Stimulated activated CD4-positive, alpha-beta T cell treated with anti-CD3 and anti-CD28 coated beads, Interleukin-4, amount 100 ng/mL, for 1 hour (primary cell): ENCODE results near the gene METAP1.
A peak's percentile ranks its signal among the peaks of the same experiment; 100 is the strongest.
"Not testable (repeated sequence)": the region's sequence is repeated elsewhere in the genome, so short reads cannot be mapped to it uniquely, and the experiment has no call there.

Experiments used
- DNase-seq: peaks from one replicate; pipeline ENCODE4 v3.0.0-alpha.2; 2020

METAP1 gene

DNA sequence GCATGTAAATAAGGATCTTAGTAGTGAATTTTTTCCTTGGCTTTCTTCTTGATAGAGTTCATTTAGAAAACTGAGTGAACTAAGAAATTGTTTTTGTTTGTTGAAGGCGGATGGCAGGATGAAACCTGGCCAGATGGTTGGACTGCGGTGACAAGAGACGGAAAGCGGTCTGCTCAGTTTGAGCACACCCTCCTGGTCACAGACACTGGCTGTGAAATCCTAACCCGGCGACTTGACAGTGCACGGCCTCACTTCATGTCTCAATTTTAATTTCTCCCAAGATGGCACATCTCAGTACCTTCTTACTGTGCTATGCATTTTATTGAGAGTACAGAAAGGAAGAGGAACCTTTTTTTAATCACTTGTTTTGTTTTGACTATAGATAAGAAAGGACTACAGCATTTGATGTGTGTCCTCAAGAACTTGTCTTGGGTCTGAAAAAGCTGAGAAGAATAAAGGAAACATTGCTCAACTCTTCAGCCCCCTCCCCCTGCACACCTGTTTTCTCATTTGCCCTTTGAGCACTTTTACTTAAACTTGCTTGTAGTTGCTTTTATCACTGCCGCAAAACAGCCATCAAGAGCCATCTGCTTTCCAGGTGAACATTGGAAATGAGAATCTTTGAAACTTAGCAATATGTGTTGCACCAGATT is 65.7 kb downstream of the METAP1 start:
- DNase-seq = no peak

DNA sequence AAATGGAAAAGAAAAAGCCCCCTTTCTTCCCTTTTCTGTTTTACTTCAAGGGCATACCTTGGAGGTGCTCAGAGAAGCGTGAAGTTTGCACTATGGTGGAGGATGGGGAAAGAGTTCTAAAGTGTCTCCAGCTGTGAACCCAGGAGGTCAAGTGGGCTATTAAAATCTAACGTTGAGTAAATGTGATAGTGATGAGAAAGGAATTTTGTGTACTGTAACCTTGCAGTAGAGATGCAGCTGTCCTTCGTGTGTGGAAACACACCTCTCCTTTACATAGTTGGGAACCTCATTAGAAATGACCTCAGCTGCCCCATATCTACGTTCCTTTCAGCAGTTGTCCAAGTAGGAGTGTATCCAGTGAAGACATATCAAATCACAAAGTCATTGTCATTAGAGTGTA is 66.6 kb downstream of the METAP1 start:
- no peak for DNase-seq

DNA sequence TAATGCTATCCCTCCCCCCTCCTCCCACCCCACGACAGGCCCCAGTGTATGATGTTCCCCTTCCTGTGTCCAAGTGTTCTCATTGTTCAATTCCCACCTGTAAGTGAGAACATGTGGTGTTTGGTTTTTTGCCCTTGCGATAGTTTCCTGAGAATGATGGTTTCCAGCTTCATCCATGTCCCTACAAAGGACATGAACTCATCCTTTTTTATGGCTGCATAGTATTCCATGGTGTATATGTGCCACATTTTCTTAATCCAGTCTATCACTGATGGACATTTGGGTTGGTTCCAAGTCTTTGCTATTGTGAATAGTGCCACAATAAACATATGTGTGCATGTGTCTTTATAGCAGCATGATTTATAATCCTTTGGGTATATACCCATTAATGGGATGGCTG is 70.0 kb downstream of the METAP1 start:
- DNase-seq = not testable (repeated sequence)

DNA sequence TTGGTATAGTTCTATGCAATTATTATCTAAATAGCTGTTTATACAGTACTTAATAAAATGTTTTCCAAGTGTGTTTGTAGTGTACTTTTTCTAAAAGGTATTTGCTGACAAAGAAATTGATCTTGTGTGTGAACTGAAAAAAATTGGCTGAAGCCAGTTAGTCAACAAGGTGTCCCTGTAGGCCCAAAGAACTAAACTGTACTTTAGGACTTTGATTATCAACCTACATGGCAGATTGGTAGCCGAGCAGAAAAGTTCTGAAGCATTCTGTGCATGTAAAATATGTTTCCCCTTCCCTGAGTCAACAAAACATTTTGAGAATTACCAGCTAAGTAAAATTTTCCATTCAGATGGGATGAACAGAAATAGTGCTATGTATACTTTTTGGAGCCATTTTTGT is 72.1 kb downstream of the METAP1 start:
- DNase-seq = no peak

DNA sequence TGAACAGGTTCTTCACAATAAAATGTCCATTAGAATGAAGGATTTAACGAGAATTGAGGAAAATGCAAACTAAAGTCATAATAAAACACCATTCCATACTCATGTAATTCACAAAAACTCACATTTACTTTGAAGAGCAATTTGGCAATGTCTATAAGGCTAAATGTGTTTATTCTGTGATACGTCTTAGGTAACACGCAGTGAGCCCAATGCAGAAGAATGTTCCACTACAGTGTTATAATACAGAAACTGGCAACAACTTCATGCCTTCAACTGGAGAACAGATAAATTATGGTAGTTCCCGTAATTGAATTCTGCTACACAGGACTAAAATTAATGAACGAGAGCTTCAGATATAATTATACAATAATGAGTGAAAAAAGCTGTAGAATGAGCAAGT is 75.6 kb downstream of the METAP1 start:
- no peak for DNase-seq

DNA sequence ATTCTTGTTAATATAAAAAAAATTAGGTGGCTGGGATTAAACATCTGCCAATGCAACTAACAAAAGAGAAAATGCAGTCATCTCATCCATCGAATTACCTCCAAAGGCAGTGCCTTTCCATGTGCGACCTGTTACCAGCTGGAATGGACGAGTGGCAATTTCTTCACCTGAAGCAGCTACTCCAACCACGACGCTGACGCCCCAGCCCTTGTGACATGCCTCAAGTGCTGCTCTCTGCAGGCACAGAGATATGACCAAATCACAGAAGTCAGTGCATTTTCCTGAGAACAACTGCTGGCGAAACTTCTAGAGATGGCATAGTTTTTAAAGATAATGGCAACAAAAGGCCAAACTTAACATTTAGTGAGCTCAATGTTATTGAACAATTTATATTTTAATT is 79.3 kb downstream of the METAP1 start:
- no peak for DNase-seq

DNA sequence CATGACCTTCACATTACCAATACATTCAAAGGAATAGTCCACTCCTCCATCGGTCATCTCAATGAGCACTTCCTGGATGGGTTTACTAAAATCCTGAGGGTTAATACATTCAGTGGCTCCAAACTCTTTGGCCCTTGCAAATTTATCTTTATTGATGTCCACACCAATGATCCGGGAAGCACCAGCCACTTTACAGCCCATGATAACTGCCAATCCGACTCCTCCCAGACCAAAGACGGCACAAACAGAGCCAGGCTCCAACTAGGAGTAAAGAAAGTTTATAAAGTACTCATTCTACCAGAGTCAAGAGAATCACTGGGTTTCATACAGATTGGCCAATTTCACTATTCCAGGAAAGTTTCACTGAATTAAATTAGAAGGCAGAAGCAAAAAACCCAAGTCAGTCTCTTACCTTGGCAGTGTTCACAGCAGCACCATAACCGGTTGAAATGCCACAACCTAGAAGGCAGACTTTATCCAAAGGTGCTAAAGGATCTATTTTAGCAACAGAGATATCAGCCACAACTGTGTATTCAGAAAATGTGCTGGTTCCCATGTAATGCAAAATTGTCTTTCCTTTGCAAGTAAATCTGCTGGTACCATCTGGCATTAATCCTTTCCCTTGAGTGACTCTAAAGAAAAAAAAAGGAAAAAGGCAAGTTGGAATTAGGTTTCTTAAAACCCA is 80.9 kb downstream of the METAP1 start:
- DNase-seq = no peak

DNA sequence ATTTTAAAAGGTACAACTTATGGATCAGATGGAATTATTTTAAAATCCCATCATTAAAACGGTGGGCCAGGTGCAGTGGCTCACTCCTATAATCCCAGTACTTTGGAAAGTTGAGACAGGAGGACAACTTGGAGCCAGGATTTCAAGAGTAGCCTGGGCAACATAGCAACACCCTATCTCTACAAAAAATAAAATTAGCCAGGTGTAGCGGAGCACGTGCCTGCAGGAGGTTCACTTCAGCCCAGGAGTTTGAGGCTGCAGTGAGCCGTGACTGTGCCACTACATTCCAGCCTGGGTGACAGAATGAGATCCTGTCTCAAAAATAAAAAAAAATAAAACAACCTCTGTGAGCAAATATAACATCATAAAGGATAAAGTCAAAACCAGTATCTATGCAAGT is 81.7 kb downstream of the METAP1 start:
- no peak for DNase-seq

DNA sequence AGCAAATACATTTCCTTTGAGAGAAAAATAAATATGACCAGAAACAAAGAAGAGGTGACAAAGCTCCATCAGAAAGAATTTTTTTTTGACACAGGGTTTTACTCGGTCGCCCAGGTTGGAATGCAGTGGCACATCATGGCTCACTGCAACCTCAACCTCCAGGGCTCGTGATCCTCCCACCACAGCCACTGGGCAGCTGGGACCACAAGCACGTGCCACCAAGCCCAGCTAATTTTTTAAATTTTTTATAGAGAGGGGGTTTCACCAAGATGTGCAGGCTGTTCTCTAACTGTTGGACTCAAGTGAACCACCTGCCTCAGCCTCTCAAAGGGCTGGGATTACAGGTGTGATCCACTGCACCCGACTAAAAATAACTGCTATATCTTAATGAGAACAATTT is 82.8 kb downstream of the METAP1 start:
- DNase-seq = no peak

DNA sequence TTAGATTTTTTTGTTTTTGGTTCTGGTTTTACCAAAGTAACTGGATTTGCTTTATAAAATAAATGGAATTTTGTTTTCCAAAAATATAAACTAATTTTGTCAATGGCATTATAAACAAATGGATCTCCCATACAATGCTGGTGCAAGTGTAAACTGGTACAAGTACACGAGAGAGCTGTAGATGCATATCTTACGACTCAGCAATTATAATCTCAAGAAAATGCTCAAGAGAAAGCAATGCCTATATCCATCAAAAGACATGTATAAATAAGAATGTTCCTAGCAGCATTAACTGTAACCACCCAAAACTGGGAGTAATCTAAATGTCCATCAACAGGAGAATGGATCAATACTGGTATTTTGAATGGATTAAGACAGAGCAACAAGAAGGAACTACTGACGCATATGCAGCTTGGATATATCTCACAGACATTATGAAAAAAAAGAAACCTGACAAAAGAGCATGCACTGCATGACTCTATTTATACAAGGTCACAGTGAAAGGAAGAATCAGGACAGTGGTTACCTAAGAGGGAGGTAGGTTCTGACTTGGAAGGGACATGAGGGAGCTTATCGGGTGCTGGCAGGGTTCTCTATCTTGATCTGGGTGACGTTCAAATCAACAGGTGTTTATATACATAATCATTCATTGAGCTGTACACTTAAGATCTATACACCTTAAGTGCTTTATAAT is 83.6 kb downstream of the METAP1 start:
- no peak for DNase-seq

DNA sequence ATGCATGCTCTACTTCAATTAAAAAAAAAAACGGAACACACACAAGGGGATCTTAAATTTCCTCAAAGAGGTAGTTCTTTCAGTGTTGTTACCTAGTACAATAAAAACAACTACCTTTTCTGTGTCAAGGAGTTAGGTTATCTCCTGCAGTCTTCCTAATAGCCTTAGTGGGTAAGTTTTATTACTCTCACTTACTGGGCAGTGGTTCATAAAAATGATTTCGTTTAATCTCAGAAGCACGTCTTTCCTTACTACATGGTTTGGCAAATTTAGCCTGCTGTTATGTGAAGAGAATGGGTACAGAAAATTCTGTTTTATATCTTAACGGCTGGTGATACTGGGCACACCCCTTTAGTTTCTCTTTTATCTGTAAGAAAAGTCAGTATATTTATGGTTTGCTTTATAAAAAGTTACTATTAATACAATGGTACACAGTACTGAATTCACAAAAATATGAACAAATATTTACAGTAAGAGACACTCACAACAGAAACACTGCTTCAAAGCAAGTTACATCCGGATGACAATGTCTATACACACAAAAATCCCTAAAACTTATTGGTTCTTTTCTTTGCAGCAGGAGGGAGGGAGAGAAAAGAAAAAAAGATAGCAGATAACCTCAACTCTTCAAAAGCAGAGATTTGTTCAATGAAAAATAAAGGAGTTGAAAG is 84.2 kb downstream of the METAP1 start:
- no peak for DNase-seq

DNA sequence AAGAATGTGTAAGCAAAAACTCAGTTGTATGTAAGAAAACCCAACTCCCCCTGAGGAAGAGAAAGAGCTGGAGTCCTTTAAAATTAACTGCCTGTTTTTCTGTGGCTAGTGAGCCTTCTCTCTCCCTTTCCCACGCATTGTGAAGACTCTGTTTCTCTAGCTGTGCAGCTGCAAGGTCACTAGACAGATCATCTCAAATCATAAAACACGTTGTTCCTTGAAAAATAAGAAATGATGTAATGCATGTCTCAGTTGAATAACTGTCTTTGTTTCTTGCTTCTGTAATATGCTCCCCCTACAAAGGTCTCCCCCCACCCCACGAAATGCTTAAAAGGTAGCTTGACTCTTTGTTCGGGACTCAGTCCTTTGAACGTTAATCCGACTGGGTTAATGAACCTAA is 85.3 kb downstream of the METAP1 start:
- DNase-seq = not testable (repeated sequence)

DNA sequence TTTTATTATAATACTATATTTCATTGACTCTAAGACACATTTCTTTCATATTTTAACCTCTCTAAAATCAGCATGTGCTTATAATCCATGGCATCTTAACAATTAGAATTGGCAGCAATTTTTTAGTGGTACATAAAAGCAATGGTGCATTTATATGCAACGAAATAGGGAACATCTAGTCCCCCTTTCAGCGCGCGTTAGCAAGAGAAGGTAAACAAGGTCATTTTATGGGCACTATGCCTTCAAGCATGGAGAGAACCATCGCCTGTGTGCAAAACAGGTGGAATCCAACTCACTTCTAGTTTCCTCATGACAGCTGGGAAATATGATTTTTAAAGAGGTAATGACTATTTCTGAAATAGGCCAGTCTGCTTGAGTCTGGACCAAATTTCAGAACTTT is 86.7 kb downstream of the METAP1 start:
- no peak for DNase-seq

DNA sequence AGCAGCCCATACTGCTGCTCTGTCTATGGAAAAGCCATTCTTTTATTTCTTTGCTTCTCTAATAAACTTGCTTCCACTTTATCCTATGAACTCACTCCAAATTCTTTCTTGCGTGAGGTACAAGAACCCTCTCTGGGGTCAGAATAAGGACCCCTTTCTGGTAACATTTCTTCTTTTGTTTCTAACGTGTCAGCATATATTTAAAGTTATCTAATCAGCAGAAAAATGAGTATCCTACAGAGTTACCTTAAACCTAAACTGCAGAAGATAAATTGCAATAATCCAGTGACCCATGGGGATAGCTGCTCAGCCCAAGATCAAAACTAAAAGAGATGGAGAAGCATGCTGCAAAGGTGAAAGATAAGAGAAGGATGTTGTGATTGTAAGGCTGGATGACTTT is 89.1 kb downstream of the METAP1 start:
- DNase-seq = no peak

DNA sequence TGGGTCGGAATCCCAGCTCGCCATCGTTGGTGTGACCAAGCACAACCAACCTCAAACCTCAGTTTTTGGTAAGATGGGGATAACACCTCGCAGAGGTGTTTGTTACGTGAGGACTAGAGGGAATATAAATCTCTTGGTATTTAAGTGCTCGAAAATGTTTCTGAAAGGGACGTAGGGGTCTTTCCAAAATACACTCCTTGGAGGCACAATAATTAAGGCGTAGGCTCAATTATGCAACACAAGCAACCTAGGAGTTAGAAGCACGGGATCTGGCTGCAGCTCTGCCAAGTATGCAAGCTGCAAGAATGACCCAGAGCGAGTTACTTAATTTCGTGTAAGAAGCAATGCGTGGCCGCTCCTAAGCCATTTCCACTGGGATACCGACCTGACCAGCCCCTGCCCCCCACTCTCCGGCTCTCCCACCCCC is 92.5 kb downstream of the METAP1 start:
- no peak for DNase-seq

DNA sequence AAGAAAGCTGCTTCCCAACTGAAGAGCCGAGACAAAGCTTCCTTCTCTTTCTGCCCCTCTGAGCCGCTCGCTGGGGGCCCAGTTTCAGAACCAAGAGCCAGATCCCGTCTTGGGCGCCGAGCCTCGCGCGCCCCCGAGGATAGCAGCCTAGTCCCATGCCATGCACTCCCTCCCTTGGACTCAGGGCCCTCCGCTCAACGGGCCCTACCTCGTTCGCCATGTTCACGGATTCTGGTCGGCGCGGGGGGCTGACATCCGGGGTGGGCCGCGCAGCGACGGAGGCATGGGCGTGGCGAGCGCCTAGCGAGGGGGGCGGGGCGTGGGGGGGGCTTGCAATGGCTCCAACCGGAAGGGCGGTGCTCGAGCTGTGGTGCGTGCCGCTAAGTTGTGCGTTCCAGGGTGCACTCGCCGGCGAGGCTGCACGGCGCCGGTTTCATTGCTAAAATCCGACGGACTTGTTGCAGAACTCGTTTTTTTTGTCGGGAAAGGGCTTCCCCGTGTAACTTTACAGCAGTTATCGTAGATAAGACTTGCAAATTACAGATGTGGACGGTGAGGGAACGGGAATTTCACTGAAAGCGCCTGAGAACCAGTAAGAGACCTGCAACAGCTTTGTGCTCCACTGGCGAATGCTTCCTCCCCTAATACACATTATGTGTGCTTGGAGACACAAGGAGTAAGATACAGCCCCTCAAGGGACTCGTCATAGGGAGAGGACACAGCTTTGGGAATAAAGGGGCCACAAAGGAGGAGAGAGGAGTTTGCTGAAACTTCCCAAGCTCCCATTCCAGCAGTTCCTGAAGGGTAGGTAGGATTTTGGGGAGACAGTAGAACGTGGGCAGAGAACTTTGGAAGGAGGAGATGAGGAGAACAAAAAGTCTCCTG is 93.2 kb downstream of the METAP1 start, which contains the start of gene ADH5:
Gene ADH5 (minus strand): TSS at position 308 of the 885 bp plus-strand sequence. CDS start 88 bp downstream, at position 220.
- DNase-seq = peak; percentile 91

DNA sequence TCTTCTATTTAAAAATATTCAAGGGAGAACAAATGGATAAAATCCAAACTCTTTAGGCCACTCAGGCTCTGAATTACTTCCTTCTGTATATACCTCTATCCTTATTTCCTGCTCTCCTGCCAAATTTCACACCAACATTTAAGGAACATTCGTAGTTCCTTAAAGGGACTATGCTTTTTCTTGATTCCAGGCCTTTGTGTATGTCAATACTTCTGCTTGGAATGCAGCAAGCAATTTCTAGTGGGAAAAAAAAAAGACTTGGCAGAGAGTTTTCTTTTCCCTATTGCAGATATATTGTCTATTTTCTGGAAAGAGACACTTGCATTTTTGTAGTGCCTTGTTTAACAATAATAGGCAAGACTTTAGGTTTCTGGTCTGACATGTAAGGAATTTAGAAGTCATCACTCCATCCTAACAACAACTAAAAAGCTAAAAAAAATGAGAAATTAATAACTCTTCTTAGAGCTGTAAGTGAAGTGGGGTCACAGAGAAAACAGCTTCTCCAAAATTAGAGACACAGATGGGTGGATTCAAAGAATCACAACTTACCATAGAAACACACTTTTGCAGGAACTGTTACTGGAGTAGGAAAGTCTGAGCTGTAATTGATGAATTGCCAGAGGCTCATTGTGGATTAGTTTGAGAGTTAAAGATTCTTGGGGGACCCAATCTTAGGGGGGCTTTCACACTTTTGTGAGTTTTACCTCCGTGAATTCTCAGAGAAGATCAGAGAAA is 95.1 kb downstream of the METAP1 start:
- no peak for DNase-seq

DNA sequence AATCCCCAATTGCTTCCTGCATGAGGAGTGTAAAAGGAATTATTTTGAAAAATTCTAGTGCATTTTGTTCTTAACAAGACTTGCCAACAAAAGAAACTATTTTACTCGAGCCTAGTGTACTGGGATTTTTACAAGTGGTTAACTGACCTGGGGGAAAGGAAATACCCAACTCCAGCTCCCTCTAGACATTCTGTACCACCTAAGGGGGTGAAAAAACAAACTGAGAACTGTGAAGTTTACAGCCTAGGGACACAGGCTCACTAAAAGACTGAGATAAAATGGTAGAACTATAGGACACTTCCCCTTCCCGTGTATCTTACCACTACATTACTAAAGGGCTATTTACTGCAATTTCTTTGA is 95.7 kb downstream of the METAP1 start:
- no peak for DNase-seq

DNA sequence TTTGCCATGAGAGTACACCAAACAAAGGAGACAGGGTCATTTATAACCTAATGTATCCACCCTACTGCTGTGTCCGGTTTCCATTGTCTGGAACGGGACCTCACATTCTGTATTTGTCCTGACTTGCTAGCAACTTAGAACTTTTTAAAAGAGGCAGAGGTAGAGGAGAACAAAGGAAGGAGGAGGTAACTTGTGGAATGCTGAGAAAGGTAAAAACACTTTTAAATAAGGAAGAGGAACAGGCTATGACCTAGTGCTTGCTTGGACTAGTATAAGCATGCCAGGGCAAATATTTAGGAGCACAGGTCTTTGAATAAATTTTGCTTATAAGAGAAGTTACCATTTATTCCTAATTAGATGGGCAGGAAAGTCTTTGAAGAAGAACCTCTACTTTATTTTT is 96.3 kb downstream of the METAP1 start:
- DNase-seq = not testable (repeated sequence)

DNA sequence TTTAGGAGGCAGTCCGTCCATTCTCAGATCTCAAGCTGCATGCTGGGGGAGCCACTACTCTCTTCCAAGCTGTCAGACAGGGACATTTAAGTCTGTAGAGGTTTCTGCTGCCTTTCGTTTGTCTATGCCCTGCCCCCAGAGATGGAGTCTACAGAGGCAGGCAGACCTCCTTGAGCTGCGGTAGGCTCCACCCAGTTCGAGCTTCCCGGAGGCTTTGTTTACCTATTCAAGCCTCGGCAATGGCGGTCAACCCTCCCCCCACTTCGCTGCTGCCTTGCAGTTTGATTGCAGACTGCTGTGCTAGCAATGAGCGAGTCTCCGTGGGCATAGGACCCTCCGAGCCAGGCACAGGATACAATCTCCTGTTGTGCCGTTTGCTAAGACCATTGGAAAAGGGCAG is 103.8 kb downstream of the METAP1 start:
- no peak for DNase-seq

DNA sequence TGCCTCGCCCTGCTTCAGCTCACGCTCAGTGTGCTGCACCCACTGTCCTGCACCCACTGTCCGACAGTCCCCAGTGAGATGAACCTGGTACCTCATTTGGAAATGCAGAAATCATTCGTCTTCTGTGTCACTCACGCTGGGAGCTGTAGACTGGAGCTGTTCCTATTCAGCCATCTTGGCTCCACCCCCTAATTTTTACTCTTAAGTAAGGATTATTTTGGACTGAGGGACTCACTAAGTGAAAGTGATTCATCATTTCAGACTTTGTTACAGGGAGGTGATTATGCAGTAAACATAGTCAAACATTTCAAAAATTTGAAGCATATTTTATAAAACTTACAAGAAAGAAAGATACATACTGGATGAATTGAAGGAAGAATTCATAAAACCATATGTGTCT is 104.3 kb downstream of the METAP1 start:
- not testable (repeated sequence) for DNase-seq

DNA sequence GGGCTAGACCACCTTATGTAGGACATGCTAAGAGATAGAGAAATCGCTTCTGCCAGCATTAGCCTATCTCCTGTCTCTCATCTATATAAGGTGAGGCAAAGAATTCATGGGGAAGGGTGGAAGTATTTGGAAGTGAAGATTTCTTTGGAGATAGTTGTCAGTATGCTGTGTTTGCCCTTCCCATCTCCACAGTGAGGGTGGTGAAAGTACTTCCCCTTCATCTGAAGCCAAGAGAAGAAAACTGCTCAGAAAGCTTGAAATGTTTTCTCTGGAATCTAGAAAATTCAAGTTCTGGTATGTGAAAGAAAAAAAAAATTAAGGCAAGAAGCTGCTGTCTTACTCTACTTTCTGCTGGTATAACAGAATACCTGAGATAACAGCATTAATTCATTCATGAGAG is 105.4 kb downstream of the METAP1 start:
- DNase-seq = no peak
